ENCODE results near the gene MAMDC2. TPM values are rescaled to one million over a fixed set of nuclear protein-coding genes. Genes with fewer than 3 reads are reported as not detected.

MAMDC2 gene
- total and polyA plus RNA-seq, 2 of the 8 experiments (the other 6 are each of a cell fraction or from before 2014, with no cell fraction given): 6.1 to 15.4 TPM

DNA sequence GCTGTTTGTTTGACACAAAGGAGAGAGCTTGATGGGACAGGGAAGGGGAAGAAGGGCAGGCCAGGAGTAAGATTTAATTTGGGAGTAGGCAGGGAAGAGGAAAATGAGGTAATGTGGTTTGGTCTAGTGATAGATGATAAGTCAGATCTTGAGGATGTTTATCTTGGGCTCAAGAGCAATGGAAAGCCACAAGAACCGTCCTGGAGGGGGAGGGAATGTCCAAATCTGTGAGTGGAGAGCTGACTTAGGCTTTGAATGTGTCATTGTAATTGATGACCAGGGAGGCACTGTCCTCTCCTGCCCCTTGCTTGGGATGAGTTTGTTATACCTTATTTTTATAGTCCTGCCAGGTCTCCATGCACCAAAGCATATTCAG lies 37.5 kb downstream of the MAMDC2 start:
- ChIA-PET POLR2A (ENCODE audit: partially characterized antibody) (interaction anchor here (1.0 to 1.2 kb wide), 3 partner anchors 9 to 27 kb away, joined by 3 to 4 read pairs (median 3); no protein-coding TSS in a partner anchor), CTCF (ENCODE audit: partially characterized antibody) (interaction anchor here (1.6 to 2.7 kb wide), 2 partner anchors 29 to 148 kb away, joined by 5 to 10 read pairs; no protein-coding TSS in a partner anchor)
- Histone ChIP-seq H2BK12ac (ENCODE audit: low read depth, low read length) (no peak overlapping the region), H4K20me1 (replicated peaks in 1 of 2; ENCODE audit: control insufficient read depth in 1 of 2, insufficient read depth in 2 of 2, low read length in 2 of 2) (peaks cover 0 to 2% of the 10 kb centered on the region in 2 experiments), H3K18ac (ENCODE audit: extremely low read depth, low read length) (no peak overlapping the region), H3K14ac (ENCODE audit: insufficient read length) (no peak overlapping the region), H2BK120ac (replicated peaks; ENCODE audit: low read depth, low read length) (no peak overlapping the region), H3K36me3 (ENCODE audit: control insufficient read depth in 2 of 4, insufficient read depth in 4 of 4, low read length in 3 of 4) (no peaks in the 10 kb centered on the region), H3K23me2 (ENCODE audit: low read depth, low read length) (no peaks in the 10 kb centered on the region), H3K4ac (replicated peaks; ENCODE audit: insufficient read length, low read depth, low read length) (no peak overlapping the region), H3K27me3 (replicated peaks in 1 of 4; ENCODE audit: control insufficient read depth in 3 of 4, extremely low read depth in 1 of 4, insufficient read depth in 3 of 4, low read length in 3 of 4) (no peaks in the 10 kb centered on the region), H3K9ac (replicated peaks in 1 of 4; ENCODE audit: extremely low read depth in 1 of 4, low read depth in 3 of 4, low read length in 3 of 4) (no peak overlapping the region), H4K5ac (ENCODE audit: insufficient read length, low read depth, low read length) (no peak overlapping the region), H3K79me1 (ENCODE audit: low read depth, low read length) (no peaks in the 10 kb centered on the region), H4K8ac (ENCODE audit: extremely low read depth, insufficient read depth, low read length) (no peak overlapping the region), H2BK5ac (ENCODE audit: low read depth, low read length) (no peak overlapping the region; the same call in 1 of the 2 replicates), H2AFZ (ENCODE audit: low read length) (no peak overlapping the region), H3K23ac (ENCODE audit: insufficient read length) (no peak overlapping the region), H3K79me2 (ENCODE audit: control insufficient read depth in 1 of 2, insufficient read depth in 2 of 2, low read length in 2 of 2) (no peaks in the 10 kb centered on the region), H3K27ac (ENCODE audit: low read depth, low read length) (no peak overlapping the region), H3K4me3 (ENCODE audit: extremely low read depth in 1 of 4, insufficient read depth in 2 of 4, low read depth in 3 of 4, low read length in 4 of 4) (no peak overlapping the region), H4K91ac (replicated peaks; ENCODE audit: insufficient read length, low read length) (no peak overlapping the region), H2AK5ac (ENCODE audit: low read depth, low read length) (no peak overlapping the region), H3K4me2 (ENCODE audit: insufficient read depth in 1 of 2, low read depth in 2 of 2, low read length in 2 of 2) (no peak overlapping the region), H3K4me1 (replicated peaks in 1 of 4; ENCODE audit: control insufficient read depth in 3 of 4, insufficient read depth in 4 of 4, low read length in 3 of 4) (peaks cover 0 to 5% (median 0%) of the 10 kb centered on the region in 4 experiments; a peak in 1 of 7 replicates), H3K9me3 (ENCODE audit: insufficient read depth in 2 of 2, low read depth in 1 of 2, low read length in 1 of 2) (no peaks in the 10 kb centered on the region), H3K56ac (replicated peaks; ENCODE audit: insufficient read length, low read depth, low read length) (no peak overlapping the region), H2BK15ac (ENCODE audit: low read length) (no peak overlapping the region), H2BK20ac (ENCODE audit: low read length) (no peak overlapping the region)
- FAIRE-seq (no peak), DNase-seq (ENCODE audit: low read depth in 1 of 2, low spot score in 2 of 2) (no peak)
- WGBS, 2 experiments (ENCODE audit: extremely low coverage in 1 of 2, insufficient coverage in 1 of 2, insufficient read length in 1 of 2, insufficient replicate concordance in 2 of 2, low coverage in 1 of 2, low lambda C conversion rate in 2 of 2, missing lambda C conversion rate in 1 of 2): 75% methylated on average over 1 of the region's 1 CpG; no CpG with 5 or more reads in 1 of the 2 experiments
- no peak for TF ChIP-seq POU5F1 (IDR thresholded peaks at IDR 0.05; ENCODE audit: low read depth, low read length)
- no peak for TF ChIP-seq NANOG (IDR thresholded peaks at IDR 0.05; ENCODE audit: insufficient read depth, low read depth, low read length, poor library complexity, severe bottlenecking)
- no peak for TF ChIP-seq CHD2 (IDR thresholded peaks at IDR 0.05; ENCODE audit: low read length)
- TF ChIP-seq GABPA (IDR thresholded peaks at IDR 0.05; ENCODE audit: borderline replicate concordance, insufficient read depth, low read length): no peak
- no peak for TF ChIP-seq SP4 (IDR thresholded peaks at IDR 0.05; ENCODE audit: low read length)

Measured in H1 (cell line).